EL (cell line): ENCODE measurements around the gene FKBP6.
"Not testable (repeated sequence)": the region's sequence is repeated elsewhere in the genome, so short reads cannot be mapped to it uniquely, and the experiment has no call there.

Experiments used
- DNase-seq: peaks from one replicate; pipeline ENCODE4 v3.0.0-alpha.2; 2016

Gene FKBP6

GRCh38 chr7:73327922-73328321, at the start of gene FKBP6, which contains the start of gene TRIM50:
Gene FKBP6 (plus strand): TSS chr7:73328161. CDS start chr7:73328429, 268 bp downstream.
Gene TRIM50 (minus strand): TSS chr7:73328082. CDS start chr7:73324787, 3,295 bp downstream.
- DNase-seq = not testable (repeated sequence)

- not testable (repeated sequence) for DNase-seq
Measured at GRCh38 chr7:73297235-73297634, 30.7 kb upstream of the FKBP6 start.

- DNase-seq = not testable (repeated sequence)
Measured at GRCh38 chr7:73297706-73298105, 30.3 kb upstream of the FKBP6 start.

GRCh38 chr7:73299812-73300211, 28.1 kb upstream of the FKBP6 start:
- not testable (repeated sequence) for DNase-seq

- DNase-seq = not testable (repeated sequence)
Measured at GRCh38 chr7:73301108-73301507, 26.9 kb upstream of the FKBP6 start.

GRCh38 chr7:73302846-73303245, 25.1 kb upstream of the FKBP6 start:
- not testable (repeated sequence) for DNase-seq

GRCh38 chr7:73303546-73303945, 24.4 kb upstream of the FKBP6 start:
- DNase-seq = no peak

GRCh38 chr7:73304071-73304470, 23.9 kb upstream of the FKBP6 start:
- no peak for DNase-seq

GRCh38 chr7:73304612-73305387, 23.2 kb upstream of the FKBP6 start:
- DNase-seq = not testable (repeated sequence)

- no peak for DNase-seq
Measured at GRCh38 chr7:73307436-73307835, 20.5 kb upstream of the FKBP6 start.

GRCh38 chr7:73308074-73308664, 19.8 kb upstream of the FKBP6 start:
- DNase-seq = no peak

GRCh38 chr7:73308665-73309214, 19.2 kb upstream of the FKBP6 start, which contains the start of gene NSUN5:
Gene NSUN5 (minus strand): TSS chr7:73308826. CDS start chr7:73308790, 36 bp downstream.
- peak; percentile 70 for DNase-seq

- peak; percentile 25 for DNase-seq
Measured at GRCh38 chr7:73311421-73311820, 16.5 kb upstream of the FKBP6 start.

- no peak for DNase-seq
Measured at GRCh38 chr7:73312831-73313520, 15.0 kb upstream of the FKBP6 start.

GRCh38 chr7:73313521-73313906, 14.4 kb upstream of the FKBP6 start:
- DNase-seq = no peak

GRCh38 chr7:73314271-73314670, 13.7 kb upstream of the FKBP6 start:
- no peak for DNase-seq

GRCh38 chr7:73316521-73316920, 11.4 kb upstream of the FKBP6 start:
- no peak for DNase-seq

- not testable (repeated sequence) for DNase-seq
Measured at GRCh38 chr7:73318656-73319204, 9.2 kb upstream of the FKBP6 start.

- not testable (repeated sequence) for DNase-seq
Measured at GRCh38 chr7:73319541-73319940, 8.4 kb upstream of the FKBP6 start.

GRCh38 chr7:73320009-73320408, 8.0 kb upstream of the FKBP6 start:
- not testable (repeated sequence) for DNase-seq

GRCh38 chr7:73323434-73324080, 4.4 kb upstream of the FKBP6 start:
- DNase-seq = not testable (repeated sequence)
